Fibroblast of skin of back (primary cell): ENCODE measurements around the gene RPL31.
A peak's percentile ranks its signal among the peaks of the same experiment; 100 is the strongest.

Experiments
- DNase-seq: peaks from one replicate; pipeline ENCODE4 v3.0.0-alpha.2; 2013

Gene RPL31

GRCh38 chr2:100997509-100998234, 4.4 kb upstream of the RPL31 start:
- no peak for DNase-seq

- no peak for DNase-seq
Measured at GRCh38 chr2:100998235-100998573, 3.9 kb upstream of the RPL31 start.

- no peak for DNase-seq
Measured at GRCh38 chr2:100999995-101000394, 2.1 kb upstream of the RPL31 start.

GRCh38 chr2:101002562-101003277, 631 bp downstream of the RPL31 start:
- DNase-seq: peak; percentile 13

- peak; percentile 12 for DNase-seq
Measured at GRCh38 chr2:101003278-101003775, 1.2 kb downstream of the RPL31 start.

GRCh38 chr2:101004620-101005325, 2.7 kb downstream of the RPL31 start:
- no peak for DNase-seq

- DNase-seq: no peak
Measured at GRCh38 chr2:101006065-101006715, 4.1 kb downstream of the RPL31 start.

GRCh38 chr2:101007415-101008345, 5.6 kb downstream of the RPL31 start:
- no peak for DNase-seq

GRCh38 chr2:101011152-101011551, 9.1 kb downstream of the RPL31 start:
- DNase-seq: no peak

GRCh38 chr2:101012054-101012705, 10.1 kb downstream of the RPL31 start:
- DNase-seq: no peak

GRCh38 chr2:101012706-101013181, 10.7 kb downstream of the RPL31 start:
- DNase-seq: peak; percentile 35

GRCh38 chr2:101014264-101014857, 12.3 kb downstream of the RPL31 start:
- DNase-seq: no peak

- DNase-seq: no peak
Measured at GRCh38 chr2:101017371-101017770, 15.3 kb downstream of the RPL31 start.

GRCh38 chr2:101018934-101019333, 16.8 kb downstream of the RPL31 start:
- DNase-seq: no peak

GRCh38 chr2:101022221-101022620, 20.1 kb downstream of the RPL31 start:
- DNase-seq: no peak

GRCh38 chr2:101023327-101024107, 21.4 kb downstream of the RPL31 start:
- no peak for DNase-seq

- DNase-seq: no peak
Measured at GRCh38 chr2:101025561-101025960, 23.5 kb downstream of the RPL31 start.

- DNase-seq: no peak
Measured at GRCh38 chr2:101026253-101026701, 24.2 kb downstream of the RPL31 start.

- no peak for DNase-seq
Measured at GRCh38 chr2:101026923-101027469, 24.9 kb downstream of the RPL31 start.
